ENCODE measurements around the gene MRPS25. TPM values are rescaled to one million over a fixed set of nuclear protein-coding genes. Genes with fewer than 3 reads are reported as not detected.

Gene MRPS25
- total RNA-seq = 35.1 and 41.5 TPM in 2 replicates

DNA sequence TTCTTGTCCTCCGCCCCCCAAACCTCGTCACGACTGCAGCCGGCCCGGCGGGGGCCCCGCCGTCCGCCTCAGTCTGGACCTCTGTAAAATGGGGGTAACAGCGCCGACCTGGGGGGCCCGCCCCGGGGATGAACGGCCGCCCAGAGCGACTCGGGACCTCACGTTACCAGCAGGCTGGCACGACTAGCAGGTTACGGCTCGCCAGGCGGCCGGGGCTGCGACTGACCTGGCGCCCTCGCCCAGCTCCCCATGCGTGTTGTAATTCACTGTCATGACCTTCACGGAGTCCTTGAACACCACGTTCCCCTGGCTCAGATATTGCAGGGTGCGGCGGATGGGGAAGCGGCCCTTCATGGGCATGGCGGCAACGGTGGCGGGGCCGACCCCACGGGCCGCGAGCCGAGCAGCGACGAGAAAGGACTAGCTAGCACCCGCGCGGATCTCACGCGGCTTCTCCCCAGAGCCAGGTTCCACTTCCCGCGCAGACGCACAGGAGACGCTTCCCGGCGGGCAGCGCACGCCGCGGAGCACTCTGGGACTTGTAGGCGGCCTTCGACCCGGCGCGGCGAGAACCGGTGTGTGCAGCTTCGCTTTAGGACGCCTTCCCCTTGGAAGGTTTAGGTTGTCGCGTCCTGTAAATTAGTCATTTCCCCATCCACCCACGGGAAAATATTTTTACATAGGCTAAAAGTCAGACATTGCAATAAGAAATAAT lies at the start of gene MRPS25:
Gene MRPS25, minus strand, starts transcription at position 481 of the 715 bp plus-strand sequence. Its CDS starts 121 bp downstream, at position 360.

DNA sequence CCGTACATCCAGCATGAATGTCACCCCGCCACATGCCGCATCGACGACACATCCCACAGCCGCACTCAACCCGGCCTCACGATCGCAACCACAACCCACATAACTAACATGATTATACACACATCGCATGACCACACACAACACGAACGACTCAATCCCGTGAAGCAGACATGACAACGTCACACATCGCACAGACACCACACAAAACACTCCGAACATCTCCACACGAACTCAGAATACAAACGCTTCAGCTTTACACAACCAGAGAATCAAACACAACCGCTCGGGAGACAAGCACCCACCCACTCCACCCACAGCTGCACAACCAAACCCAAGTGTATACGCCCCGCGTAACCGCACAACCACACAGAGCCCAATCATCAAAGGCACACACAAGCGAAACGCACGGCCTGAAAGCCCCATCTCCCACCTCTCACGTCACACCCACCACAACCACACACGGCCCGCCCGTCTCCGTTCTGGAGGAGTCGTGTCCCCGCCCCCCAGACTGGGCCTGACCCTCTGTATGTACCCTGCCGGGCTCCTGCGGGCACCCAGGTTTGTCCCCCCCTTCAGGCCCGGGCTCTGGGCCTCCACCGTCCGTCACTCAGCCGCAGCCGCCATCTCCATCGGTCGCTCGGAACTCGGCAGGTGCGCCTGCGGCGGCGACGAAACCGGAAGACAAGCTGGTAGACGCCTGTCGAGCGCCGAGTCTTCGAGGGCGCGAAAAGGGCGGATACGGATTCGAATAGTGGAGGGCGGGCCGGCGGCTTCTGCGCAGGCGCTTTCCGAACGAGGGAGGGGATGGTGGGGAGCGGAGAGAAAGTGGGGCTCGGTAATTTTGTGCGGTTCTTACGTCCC lies 33.6 kb upstream of the MRPS25 start, which contains the start of gene RBSN:
Gene RBSN, minus strand, starts transcription at position 646 of the 861 bp plus-strand sequence. CDS start 3,028 bp downstream, outside the sequence.

Other genes with a start within 250 kb of the MRPS25 start
- not detected in 2 replicates for gene FGD5, start 246.4 kb downstream of the MRPS25 start, total RNA-seq
- 7.5 and 11.2 TPM in 2 replicates for gene NR2C2, start 117.7 kb downstream of the MRPS25 start, total RNA-seq
- gene RBSN, start 33.8 kb upstream of the MRPS25 start, total RNA-seq = 10.1 and 28.2 TPM in 2 replicates
- 18.3 and 20.8 TPM in 2 replicates for gene CAPN7, start 140.9 kb upstream of the MRPS25 start, total RNA-seq